OCI-LY7 (cell line): ENCODE results near the gene SPOCK1. TPM values are rescaled to one million over a fixed set of nuclear protein-coding genes. Genes with fewer than 3 reads are reported as not detected.

ENCODE experiments used
- BruUV-seq: library from RNA; stranded (reverse); fragments of 400-500 nt; replicated peaks from 2 replicates; lab custom pipeline; 2021; lab: Mats Ljungman, UMichigan
- CTCF ChIA-PET: fragments of 300-600 bp; sonication (Branson Sonifier 250); formaldehyde crosslinking; loops from one replicate; lab custom pipeline; 2022; ENCODE audit warnings: antibody characterized with exemption; ENCODE audit not compliant: unreplicated experiment; lab: Charles Lee
- POLR2A ChIA-PET: fragments of 300-600 bp; sonication (Branson Sonifier 250); formaldehyde crosslinking; loops from one replicate; lab custom pipeline; 2022; ENCODE audit warnings: antibody characterized with exemption; lab: Charles Lee
- DNase-seq: peaks from one replicate; pipeline ENCODE4 v3.0.0-alpha.2; 2015; ENCODE audit warnings: low spot score
- H2AFZ ChIP-seq: fragments of 200-600 bp; sonication (generic), shearing (Covaris generic); 2 replicates; pipeline ENCODE4 v1.6.1; 2014; ENCODE audit warnings: mild to moderate bottlenecking, antibody characterized with exemption, low read length, moderate library complexity
- H3K27ac ChIP-seq: fragments of 200-600 bp; sonication (generic); 2 replicates; pipeline ENCODE4 v1.5.1; 2014; ENCODE audit warnings: mixed run types, low read depth, mild to moderate bottlenecking, moderate library complexity, low read length, inconsistent platforms; ENCODE audit not compliant: poor library complexity, severe bottlenecking
- H3K36me3 ChIP-seq: fragments of 200-600 bp; sonication (generic); 2 replicates; pipeline ENCODE4 v1.6.1; 2014; ENCODE audit warnings: mild to moderate bottlenecking, antibody characterized with exemption, low read length, moderate library complexity, mixed read lengths; ENCODE audit not compliant: insufficient read depth
- H3K4me1 ChIP-seq: fragments of 200-600 bp; sonication (generic); 2 replicates; pipeline ENCODE4 v1.5.1; 2014; ENCODE audit warnings: mild to moderate bottlenecking, low read length; ENCODE audit not compliant: insufficient read depth, poor library complexity, severe bottlenecking
- H3K4me2 ChIP-seq: fragments of 200-600 bp; sonication (generic); 2 replicates; pipeline ENCODE4 v1.6.1; 2014; ENCODE audit warnings: mild to moderate bottlenecking, low read length
- H3K4me3 ChIP-seq: fragments of 200-600 bp; sonication (generic); 2 replicates; pipeline ENCODE4 v1.5.1; 2014; ENCODE audit warnings: mild to moderate bottlenecking, low read depth, low read length; ENCODE audit not compliant: poor library complexity, severe bottlenecking
- H3K79me2 ChIP-seq: fragments of 200-600 bp; sonication (generic); 2 replicates; pipeline ENCODE4 v1.6.1; 2016; ENCODE audit warnings: low read depth, mild to moderate bottlenecking, low read length, moderate library complexity, mixed read lengths; ENCODE audit not compliant: insufficient read depth
- H3K9me2 ChIP-seq: fragments of 200-600 bp; sonication (generic); 2 replicates; pipeline ENCODE4 v1.6.1; 2016; ENCODE audit warnings: mild to moderate bottlenecking, low read length, mixed read lengths; ENCODE audit not compliant: insufficient read depth
- H3K9me3 ChIP-seq: fragments of 200-600 bp; sonication (generic); 2 replicates; pipeline ENCODE4 v1.6.1; 2014; ENCODE audit warnings: mild to moderate bottlenecking, mixed run types, low read length, mixed read lengths
- H4K20me1 ChIP-seq: fragments of 200-600 bp; sonication (generic); 2 replicates; pipeline ENCODE4 v1.6.1; 2014; ENCODE audit warnings: mild to moderate bottlenecking, antibody characterized with exemption, low read length, moderate library complexity, mixed read lengths; ENCODE audit not compliant: insufficient read depth
- EZH2phosphoT487 ChIP-seq: fragments of 200-600 bp; sonication (generic); IDR thresholded peaks from 2 replicates; pipeline ENCODE4 v1.6.1; 2018; ENCODE audit warnings: low read depth, borderline replicate concordance, mild to moderate bottlenecking, mixed run types, antibody characterized with exemption, low read length, moderate library complexity, mixed read lengths
- intact Hi-C: fragments of 100-400 bp; cut with micrococcal nuclease; formaldehyde crosslinking; loops from one replicate; pipeline ENCODE4 v1.10.0; 2022; ENCODE audit not compliant: unreplicated experiment
- total RNA-seq, 2 experiments: library from RNA; depleted of rRNA in 1 of 2; stranded (reverse); fragments of >200 nt in 1 of 2; shearing (Covaris generic) in 1 of 2; gene quantifications; 2 replicates each; pipeline ENCODE4 v1.2.3, GENCODE V29; 2014 to 2022
- TF ChIP-seq, protein P1 (sequence below): fragments of 200-600 bp; sonication (generic); conservative IDR thresholded peaks from 2 replicates; pipeline ENCODE4 v1.5.1; 2014; ENCODE audit warnings: mild to moderate bottlenecking, antibody characterized with exemption, low read length, moderate library complexity, mixed read lengths

The SPOCK1 gene
- total RNA-seq, 2 experiments from 2014 or later = 0.29 to 1.5 TPM

DNA sequence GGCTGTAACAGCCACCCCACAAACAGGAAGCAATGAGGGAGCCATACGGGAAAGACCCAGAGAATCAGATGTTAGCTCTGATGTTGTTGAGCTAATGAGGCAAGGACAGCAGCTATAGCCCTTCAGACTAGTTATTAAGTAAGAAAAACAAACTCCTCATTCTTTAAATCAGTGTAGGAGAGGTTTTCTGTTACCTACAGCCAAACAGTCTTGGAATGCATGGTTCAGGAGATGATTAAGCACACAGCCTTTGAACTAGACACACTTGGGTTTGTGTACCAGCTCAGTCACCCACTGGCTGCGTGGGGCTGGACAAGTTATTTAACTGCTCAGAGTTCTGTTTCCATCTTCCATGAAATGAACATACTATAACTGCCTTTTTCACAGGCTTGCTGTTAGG lies 68.1 kb downstream of the SPOCK1 start:
- intact Hi-C loops = no loop called here
- no TSS peak for BruUV-seq
- POLR2A ChIA-PET = no interaction called here

DNA sequence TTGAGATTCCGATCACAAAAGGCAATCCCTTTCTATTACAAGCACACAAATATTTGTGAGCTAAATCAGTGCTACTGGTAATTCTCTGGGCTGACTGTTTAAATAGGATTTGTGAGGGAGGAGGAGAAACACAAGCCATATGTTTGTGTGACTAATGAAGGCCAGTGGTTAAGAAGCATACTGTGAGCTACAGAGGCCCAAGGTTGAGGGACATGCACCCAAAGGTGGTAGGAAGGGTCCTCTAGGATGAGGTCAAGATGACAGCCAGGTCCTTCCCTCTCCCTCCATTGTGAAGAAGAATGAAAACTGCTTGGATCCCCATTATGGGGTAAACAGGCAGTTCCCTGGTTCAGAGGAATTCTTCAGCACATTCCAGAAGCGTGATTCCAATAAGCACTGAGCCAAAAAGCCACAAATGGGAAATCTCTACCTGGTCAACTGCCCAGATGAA lies 83.9 kb downstream of the SPOCK1 start:
- H3K27ac ChIP-seq = no peak overlapping the region
- no peak overlapping the region for H2AFZ ChIP-seq
- H3K4me3 ChIP-seq = no peak overlapping the region
- H3K9me2 ChIP-seq = no peaks in the 10 kb centered on the region
- ChIA-PET CTCF (no interaction called here), POLR2A (no interaction called here)
- intact Hi-C loops = no loop called here
- BruUV-seq = no TSS peak
- no peak for DNase-seq
- TF ChIP-seq, protein P1, sequence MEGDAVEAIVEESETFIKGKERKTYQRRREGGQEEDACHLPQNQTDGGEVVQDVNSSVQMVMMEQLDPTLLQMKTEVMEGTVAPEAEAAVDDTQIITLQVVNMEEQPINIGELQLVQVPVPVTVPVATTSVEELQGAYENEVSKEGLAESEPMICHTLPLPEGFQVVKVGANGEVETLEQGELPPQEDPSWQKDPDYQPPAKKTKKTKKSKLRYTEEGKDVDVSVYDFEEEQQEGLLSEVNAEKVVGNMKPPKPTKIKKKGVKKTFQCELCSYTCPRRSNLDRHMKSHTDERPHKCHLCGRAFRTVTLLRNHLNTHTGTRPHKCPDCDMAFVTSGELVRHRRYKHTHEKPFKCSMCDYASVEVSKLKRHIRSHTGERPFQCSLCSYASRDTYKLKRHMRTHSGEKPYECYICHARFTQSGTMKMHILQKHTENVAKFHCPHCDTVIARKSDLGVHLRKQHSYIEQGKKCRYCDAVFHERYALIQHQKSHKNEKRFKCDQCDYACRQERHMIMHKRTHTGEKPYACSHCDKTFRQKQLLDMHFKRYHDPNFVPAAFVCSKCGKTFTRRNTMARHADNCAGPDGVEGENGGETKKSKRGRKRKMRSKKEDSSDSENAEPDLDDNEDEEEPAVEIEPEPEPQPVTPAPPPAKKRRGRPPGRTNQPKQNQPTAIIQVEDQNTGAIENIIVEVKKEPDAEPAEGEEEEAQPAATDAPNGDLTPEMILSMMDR = no peak
- TF ChIP-seq EZH2phosphoT487 = no peak
- H3K4me2 ChIP-seq = no peak overlapping the region
- H4K20me1 ChIP-seq = no peaks in the 10 kb centered on the region
- no peaks in the 10 kb centered on the region for H3K4me1 ChIP-seq
- no peaks in the 10 kb centered on the region for H3K36me3 ChIP-seq
- no peaks in the 10 kb centered on the region for H3K79me2 ChIP-seq
- H3K9me3 ChIP-seq = no peaks in the 10 kb centered on the region

More for the DNA sequence above, 68.1 kb downstream of the SPOCK1 start:
- Histone ChIP-seq H3K4me2 (no peak overlapping the region), H2AFZ (no peak overlapping the region), H3K4me3 (no peak overlapping the region), H3K9me3 (no peaks in the 10 kb centered on the region), H4K20me1 (no peaks in the 10 kb centered on the region), H3K27ac (no peak overlapping the region), H3K79me2 (no peaks in the 10 kb centered on the region), H3K4me1 (no peaks in the 10 kb centered on the region), H3K36me3 (no peaks in the 10 kb centered on the region), H3K9me2 (no peaks in the 10 kb centered on the region)
- no peak for TF ChIP-seq EZH2phosphoT487
- TF ChIP-seq, protein P1 = no peak
- CTCF ChIA-PET = no interaction called here
- DNase-seq = no peak

DNA sequence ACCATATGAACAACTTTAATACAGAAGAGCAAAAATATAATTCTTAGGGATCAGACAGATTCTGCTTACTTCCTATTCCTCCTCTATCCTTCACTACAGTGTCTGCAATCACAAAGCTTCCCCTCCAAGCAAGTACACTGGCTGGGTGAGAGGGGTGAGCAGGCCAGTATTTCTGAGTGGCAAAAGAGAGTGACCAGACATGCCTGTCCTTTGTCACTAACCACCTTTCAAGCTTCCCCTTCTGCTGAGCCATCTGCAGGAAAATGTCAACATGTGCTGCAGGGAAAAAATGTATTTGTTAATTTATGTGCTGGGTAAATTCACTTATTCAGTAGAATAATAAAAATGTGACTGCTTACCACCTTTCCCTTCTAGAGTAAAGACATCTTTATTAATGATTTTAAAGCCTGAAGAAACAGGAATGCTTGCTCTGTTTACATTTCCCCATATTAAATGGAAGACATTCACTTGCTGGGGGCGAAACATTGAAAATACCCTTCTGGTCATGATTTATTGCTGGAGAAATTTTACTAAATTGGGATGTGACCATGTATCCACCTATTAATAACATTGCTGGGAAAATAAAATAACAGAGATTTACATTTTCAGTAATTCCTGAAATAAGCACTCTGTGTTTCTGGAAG lies 84.9 kb downstream of the SPOCK1 start:
- POLR2A ChIA-PET = no interaction called here

More for the DNA sequence above, 84.9 kb downstream of the SPOCK1 start:
- intact Hi-C loops = no loop called here
- BruUV-seq = no TSS peak
- H3K4me2 ChIP-seq = no peak overlapping the region
- H3K4me1 ChIP-seq = no peaks in the 10 kb centered on the region
- no peak overlapping the region for H2AFZ ChIP-seq
- DNase-seq = no peak
- H3K9me3 ChIP-seq = no peaks in the 10 kb centered on the region
- H3K36me3 ChIP-seq = no peaks in the 10 kb centered on the region
- no peak overlapping the region for H3K4me3 ChIP-seq
- CTCF ChIA-PET = no interaction called here
- H3K79me2 ChIP-seq = no peaks in the 10 kb centered on the region
- H3K27ac ChIP-seq = no peak overlapping the region
- H3K9me2 ChIP-seq = no peaks in the 10 kb centered on the region
- TF ChIP-seq, protein P1 = no peak
- TF ChIP-seq EZH2phosphoT487 = no peak
- H4K20me1 ChIP-seq = no peaks in the 10 kb centered on the region
